ENCODE data around the gene PXN. TPM values are rescaled to one million over a fixed set of nuclear protein-coding genes. Genes with fewer than 3 reads are reported as not detected.

Gene PXN
- total RNA-seq, result 10 to 100 TPM; 37.2 to 63.7 (median 51.6) TPM

GRCh38 chr12:120265473-120266179 is at the start of gene PXN:
PXN (minus strand) TSS chr12:120265730; CDS start chr12:120265629, 101 bp downstream.
- H3K27me3 ChIP-seq, result no peaks in the 10 kb centered on the region
- no peak for TF ChIP-seq EP300 (IDR thresholded peaks at IDR 0.05)
- TF ChIP-seq CTCF (IDR thresholded peaks at IDR 0.05), result peak; percentile 46 to 85
- H3K4me1 ChIP-seq, result peaks cover 51% of the 10 kb centered on the region
- peak within 1 kb of the TSS; percentile 85 for H3K27ac ChIP-seq
- H3K9me3 ChIP-seq, result no peaks in the 10 kb centered on the region
- H3K36me3 ChIP-seq, result no peaks in the 10 kb centered on the region
- 18% methylated on average over 2 of the region's 81 CpGs for WGBS
- peak; percentile 91 to 92 for DNase-seq (ENCODE audit: low spot score in 2 of 2)
- peak within 1 kb of the TSS; percentile 74 for H3K4me3 ChIP-seq

- Histone ChIP-seq H3K4me3 (no peak overlapping the region), H3K36me3 (no peaks in the 10 kb centered on the region), H3K4me1 (peaks cover 11% of the 10 kb centered on the region), H3K9me3 (no peaks in the 10 kb centered on the region), H3K27me3 (no peaks in the 10 kb centered on the region), H3K27ac (no peak overlapping the region)
- 64% methylated on average over 5 of the region's 5 CpGs for WGBS
- TF ChIP-seq CTCF (IDR thresholded peaks at IDR 0.05) (no peak), POLR2A (IDR thresholded peaks at IDR 0.05) (no peak), POLR2AphosphoS5 (IDR thresholded peaks at IDR 0.05) (no peak), EP300 (IDR thresholded peaks at IDR 0.05) (no peak)
- DNase-seq (ENCODE audit: low spot score in 2 of 2), result no peak
These were observed 48.7 kb upstream of the PXN start for GRCh38 chr12:120314220-120314619.

GRCh38 chr12:120301962-120302815 is 36.7 kb upstream of the PXN start, which contains the start of gene SIRT4:
SIRT4 (plus strand) TSS chr12:120302321; CDS start chr12:120303562, 1,241 bp downstream.
- no peak within 1 kb of the TSS for H3K27ac ChIP-seq
- H3K4me3 ChIP-seq, result peak within 1 kb of the TSS; percentile 69
- no peak for TF ChIP-seq EP300 (IDR thresholded peaks at IDR 0.05)
- TF ChIP-seq CTCF (IDR thresholded peaks at IDR 0.05), result peak; percentile 50 to 77
- H3K9me3 ChIP-seq, result no peaks in the 10 kb centered on the region
- peaks cover 14% of the 10 kb centered on the region for H3K4me1 ChIP-seq
- H3K27me3 ChIP-seq, result no peaks in the 10 kb centered on the region
- 9% methylated on average over 31 of the region's 31 CpGs for WGBS
- no peaks in the 10 kb centered on the region for H3K36me3 ChIP-seq
- peak; percentile 91 to 93 for DNase-seq (ENCODE audit: low spot score in 2 of 2)

- peaks cover 16% of the 10 kb centered on the region for H3K4me1 ChIP-seq
- H3K27me3 ChIP-seq, result no peaks in the 10 kb centered on the region
- WGBS, result under 1% methylated on average over 29 of the region's 29 CpGs
- TF ChIP-seq EP300 (IDR thresholded peaks at IDR 0.05) (no peak), POLR2A (IDR thresholded peaks at IDR 0.05) (peak in 1 of 2 donors; percentile 78), POLR2AphosphoS5 (IDR thresholded peaks at IDR 0.05) (peak in 2 of 3 donors; percentile 49 to 68), CTCF (IDR thresholded peaks at IDR 0.05) (no peak)
- peak within 1 kb of the TSS; percentile 68 for H3K4me3 ChIP-seq
- H3K9me3 ChIP-seq, result no peaks in the 10 kb centered on the region
- no peaks in the 10 kb centered on the region for H3K36me3 ChIP-seq
- peak within 1 kb of the TSS; percentile 98 for H3K27ac ChIP-seq
- peak; percentile 83 to 90 for DNase-seq (ENCODE audit: low spot score in 2 of 2)
These were observed 27.4 kb upstream of the PXN start, which contains the start of gene RNU4-1 for GRCh38 chr12:120292661-120293531. RNU4-1 (minus strand) TSS chr12:120293237.

Measured in suprapubic skin (tissue), 4 donors.